GOT3 (cell line): ENCODE measurements around the gene ETDA.
"Not testable (repeated sequence)": the region's sequence is repeated elsewhere in the genome, so short reads cannot be mapped to it uniquely, and the experiment has no call there.

Source experiments
- DNase-seq: peaks from one replicate; lab custom pipeline; 2025; ENCODE audit warnings: mixed read lengths; lab: John Stamatoyannopoulos, UW

The ETDA gene

DNA sequence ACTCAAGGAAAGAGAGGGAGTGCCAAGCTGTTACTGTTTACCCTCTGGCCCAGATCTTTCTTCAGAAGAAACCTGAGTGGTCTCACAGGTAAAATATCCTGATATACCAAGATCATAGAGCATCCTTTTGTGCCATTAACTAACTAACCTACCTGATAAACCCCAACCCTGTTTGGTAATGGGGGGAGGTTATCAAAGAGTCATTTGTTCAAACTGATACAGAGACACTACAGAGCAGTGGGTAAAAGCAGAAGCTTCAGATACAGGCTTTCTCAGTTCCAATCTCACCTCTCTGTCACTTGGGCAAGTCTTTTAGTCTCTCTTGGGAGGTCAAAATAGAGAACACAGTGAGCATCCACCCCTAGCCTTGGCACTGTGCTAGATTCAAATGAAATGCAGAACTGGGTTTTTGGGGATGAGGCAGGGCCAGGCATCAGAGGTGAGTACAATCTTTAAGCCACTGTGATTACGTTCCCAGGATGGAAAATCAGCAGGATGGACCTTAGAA is at the start of gene ETDA:
TSS of gene ETDA (plus strand) at position 51 of the 508 bp plus-strand sequence. CDS start 1,216 bp downstream, outside the sequence.
- DNase-seq = not testable (repeated sequence)

DNA sequence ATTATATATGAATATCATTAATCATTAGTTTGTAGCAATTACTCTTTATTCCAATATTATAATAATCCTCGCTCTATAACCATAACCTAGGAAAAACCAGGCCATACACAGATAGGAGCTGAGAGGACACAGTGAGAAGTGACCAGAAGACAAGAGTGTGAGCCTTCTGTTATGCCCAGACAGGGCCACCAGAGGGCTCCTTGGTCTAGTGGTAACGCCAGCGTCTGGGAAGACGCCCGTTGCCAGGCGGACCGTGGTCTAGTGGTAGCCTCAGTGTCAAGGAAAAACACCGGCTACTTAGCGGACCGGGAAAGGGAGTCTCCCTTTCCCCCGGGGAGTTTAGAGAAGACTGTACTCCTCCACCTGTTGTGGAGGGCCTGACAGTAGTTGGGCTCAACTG is 45.4 kb upstream of the ETDA start:
- not testable (repeated sequence) for DNase-seq

DNA sequence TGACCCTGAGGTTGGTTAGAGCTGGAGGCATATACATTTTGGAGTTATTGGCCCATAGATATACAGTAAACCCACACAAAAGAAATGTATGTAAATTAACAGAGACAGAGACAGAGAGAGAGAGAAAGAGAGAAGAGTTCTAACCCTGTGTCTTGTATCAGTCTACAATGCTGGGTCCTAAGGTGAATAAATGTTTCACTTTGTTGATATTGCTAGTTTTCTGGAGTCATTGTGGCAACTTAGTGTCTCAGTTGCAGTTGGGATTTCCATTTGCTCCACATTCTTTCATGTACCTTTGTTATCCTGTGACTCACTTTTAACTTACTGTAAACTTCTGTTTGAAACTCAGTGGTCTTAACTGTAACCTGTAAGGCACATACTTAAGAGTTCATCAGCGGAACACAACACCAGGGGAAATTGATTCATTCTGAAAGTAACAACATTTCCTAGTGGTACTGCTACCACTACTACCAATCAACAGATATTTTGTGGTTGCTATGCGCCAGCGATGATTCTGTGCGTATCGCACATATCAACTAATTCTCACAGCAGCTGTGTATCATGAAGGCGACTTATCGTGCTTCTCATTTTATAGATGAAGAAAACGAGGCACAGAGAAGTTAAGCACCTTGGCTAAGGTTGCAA is 38.5 kb upstream of the ETDA start:
- no peak for DNase-seq

DNA sequence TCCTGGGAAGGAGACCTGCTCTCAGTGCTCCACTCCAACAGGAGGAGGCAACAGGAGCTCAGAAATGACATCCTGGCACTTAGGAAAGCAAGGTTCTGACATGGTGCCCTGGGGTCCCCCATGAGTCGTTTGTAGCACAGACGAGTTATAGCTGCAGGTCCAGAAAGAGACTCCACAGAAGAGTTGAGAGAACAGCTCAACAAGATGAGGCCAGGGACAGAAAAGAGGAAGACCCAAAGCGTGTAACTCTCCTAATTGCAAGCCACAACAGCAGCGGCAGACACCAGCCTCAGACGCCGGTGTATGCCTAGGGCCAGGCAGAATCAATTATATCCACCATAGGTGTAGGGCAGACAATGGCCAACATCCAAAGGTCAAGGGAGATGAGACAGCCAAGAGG is 5.9 kb upstream of the ETDA start:
- not testable (repeated sequence) for DNase-seq

DNA sequence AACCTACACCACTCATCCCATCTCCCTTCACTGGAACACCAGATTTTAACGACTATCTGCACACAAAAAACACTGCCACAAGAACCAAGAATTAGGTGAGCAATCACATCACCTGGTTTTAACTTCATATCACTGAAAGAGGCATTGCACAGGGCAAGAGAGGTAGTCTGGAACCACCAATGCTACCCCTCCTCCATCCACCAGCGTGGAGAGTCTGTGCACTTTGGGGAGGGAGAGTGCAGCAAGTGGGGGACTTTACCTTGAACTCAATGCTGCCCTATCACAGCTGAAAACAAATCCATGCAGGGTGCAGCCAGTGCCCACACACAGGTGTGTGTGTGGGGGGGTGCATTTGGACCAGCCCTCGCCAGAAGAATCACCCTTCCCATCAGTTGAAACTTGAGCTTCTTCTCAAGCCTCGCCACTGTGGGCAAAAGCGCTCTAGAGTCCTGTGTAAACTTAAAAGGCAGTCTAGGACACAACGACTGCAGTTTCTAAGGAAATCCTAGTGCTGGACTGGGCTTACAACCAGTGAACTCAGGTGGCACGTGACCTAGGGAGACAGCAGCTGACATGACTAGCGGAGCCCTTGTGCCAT is 4.3 kb downstream of the ETDA start:
- DNase-seq = not testable (repeated sequence)

DNA sequence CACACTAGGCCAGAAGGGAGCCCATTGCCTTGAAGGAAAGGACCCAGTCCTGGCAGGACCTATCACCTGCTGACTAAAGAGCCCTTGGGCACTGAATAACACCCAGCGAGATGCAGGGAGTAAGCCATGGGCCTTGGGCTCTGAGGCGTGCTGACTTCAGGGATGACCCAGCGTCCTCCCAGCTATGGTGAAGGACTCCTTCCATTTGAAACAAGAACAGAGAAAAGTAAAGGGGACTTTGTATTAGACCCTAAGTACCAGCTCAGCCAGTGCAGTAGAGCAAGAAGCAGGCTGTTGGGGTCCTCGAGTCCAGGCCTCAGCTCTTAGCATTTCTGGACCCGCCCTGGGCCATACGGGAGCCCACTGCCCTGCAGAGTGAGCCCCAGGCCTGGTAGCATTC is 5.1 kb downstream of the ETDA start:
- DNase-seq = no peak

DNA sequence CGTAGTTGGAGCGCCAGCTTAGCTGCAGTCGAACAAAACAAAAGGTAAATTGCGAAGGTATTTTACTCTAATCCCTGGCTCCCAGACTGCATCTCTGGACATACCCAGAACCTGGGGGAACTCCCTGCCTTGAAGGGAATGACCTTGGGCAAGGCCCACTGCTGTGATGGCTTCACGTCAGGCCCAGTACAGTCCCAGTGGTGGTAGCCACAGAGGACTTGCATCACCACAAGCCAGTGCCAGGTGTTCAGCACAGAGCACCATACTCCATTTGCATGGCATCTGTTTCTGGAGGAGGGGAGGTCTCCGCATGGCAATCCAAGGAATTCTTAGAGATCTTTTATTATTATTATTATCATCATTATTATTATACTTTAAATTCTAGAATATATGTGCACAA is 5.6 kb downstream of the ETDA start:
- no peak for DNase-seq

DNA sequence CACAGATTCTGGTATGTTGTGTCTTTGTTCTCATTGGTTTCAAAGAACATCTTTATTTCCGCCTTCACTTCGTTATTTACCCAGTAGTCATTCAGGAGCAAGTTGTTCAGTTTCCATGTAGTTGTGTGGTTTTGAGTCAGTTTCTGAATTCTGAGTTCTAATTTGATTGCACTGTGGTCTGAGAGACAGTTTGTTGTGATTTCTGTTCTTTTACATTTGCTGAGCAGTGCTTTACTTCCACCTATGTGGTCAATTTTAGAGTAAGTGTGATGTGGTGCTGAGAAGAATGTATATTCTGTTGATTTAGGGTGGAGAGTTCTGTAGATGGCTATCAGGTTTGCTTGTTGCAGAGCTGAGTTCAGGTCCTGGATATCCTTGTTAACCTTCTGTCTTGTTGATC is 9.1 kb downstream of the ETDA start:
- DNase-seq = not testable (repeated sequence)

DNA sequence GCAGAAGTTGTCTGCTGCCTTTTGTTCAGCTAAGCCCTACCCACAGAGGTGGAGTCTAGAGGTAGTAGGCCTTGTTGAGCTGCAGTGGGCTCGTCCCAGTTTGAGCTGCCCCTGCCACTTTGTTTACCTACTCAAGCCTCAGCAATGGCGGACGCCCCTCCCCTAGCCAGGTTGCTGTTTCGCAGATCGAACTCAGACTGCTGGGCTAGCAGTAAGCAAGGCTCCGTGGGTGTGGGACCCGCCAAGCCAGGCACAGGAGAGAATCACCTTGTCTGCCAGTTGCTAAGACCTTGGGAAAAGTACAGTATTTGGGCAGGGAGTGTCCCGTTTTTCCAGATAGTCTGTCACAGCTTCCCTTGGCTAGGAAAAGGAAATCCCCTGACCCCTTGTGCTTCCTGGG is 11.5 kb downstream of the ETDA start:
- not testable (repeated sequence) for DNase-seq

DNA sequence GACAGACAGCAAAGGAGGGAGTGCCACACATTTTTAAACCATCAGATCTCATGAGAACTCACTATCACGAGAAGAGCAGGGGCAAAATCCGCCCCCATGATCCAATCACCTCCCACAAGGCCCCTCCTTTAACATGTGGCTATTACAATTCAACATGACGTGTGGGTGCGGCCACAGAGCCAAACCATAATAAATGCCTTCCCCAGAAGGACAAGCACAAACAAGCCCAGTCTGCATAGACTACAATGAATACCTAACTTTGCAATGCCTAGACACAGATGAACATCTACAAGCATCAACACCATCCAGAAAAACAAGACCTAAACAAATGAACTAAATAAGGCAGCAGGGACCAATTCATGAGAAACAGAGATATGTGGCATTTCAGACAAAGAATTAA is 12.3 kb downstream of the ETDA start:
- DNase-seq = no peak

DNA sequence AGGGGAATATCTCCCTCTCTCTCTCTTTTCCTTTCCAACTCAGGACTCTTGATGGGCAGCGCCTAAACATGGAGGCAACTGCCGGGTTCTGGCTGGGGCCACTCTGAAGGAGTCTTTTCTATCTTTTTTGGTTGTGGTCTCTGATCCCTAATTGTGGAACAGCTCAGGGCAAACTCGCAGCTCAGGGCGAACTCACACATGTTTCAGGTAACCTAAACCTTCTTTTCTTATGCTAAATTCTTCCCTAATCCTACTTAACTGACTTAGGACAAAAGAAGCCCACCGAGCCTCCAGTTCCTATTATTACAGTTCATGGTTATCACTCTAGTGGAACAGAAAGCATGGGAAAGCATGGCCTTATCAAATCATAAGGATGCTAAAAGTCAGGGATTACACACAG is 21.3 kb downstream of the ETDA start:
- no peak for DNase-seq

DNA sequence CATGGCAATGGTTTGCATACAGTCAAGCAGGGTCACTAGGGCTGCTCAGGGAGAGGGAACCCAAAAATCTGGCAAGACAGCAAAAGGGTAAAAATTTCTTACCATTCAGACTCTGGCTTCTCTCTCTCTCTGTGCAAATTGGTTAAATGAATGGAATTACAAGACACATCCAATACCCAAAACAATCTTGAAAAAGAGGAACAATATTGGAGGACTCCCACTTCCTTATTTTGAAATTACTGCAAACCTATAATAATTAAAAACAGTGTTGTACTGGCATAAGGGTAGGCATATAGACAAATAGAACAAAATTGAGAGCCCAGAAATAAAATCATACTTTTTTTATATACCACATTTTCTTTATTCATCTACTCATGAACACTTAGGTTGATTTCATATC is 24.1 kb downstream of the ETDA start:
- DNase-seq = no peak

DNA sequence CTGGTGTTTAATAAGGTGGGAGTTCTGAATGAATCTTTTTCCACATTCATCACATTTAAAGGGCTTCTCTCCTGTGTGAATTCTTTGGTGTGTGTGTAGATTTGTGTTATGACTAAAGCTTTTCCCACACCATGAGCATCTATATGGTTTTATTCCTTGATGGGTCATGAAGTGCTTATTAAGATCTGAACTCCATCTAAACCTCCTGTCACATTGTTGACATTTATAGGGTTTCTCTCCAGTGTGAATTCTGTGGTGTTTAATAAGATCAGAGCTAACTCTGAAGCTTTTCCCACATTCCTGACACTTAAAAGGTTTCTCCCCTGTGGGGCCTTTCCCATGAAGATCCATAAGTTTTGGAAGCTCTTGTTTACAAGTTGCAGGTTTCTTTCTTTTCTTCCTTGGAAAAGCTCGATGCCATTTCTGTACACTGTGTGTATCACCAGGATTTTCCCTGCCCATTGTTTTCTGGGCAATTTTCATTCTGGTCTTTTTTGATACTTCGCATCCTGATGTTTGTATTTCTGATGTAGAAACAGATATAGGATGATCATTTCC is 35.5 kb downstream of the ETDA start:
- DNase-seq = no peak

DNA sequence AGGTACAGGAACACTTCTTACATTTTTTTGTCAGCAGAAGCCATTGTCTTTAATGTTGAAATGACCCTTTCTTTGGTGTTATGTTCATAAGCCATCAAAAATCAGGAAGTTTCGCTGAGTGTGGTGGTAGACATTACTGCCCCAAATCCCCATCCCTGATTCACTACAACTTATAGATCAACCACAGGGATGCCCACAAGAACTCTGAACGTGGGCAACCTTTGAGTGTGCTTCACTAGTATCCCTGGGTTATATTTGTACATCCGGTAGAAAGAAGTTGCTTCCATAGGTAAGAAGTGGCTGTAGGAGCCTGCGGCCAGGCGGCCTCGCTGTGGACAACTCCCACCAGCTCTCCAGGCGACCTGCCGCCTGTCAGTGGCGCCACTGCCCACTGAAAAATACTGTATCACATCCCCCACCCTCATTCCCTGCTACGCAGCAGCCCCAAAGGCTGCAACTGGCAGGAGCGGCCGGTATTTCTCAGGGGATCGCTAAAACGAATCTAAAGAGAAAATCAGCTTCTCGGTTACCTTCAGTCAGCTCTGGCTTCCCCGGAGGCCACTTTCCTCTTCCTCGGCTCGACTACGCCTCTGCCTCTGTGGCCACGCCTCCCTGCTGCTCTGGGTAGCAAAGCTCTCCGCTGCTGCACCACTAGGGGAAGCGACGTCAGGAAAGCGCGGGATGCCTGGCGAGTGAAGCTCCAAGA is 43.5 kb downstream of the ETDA start:
- DNase-seq = no peak

DNA sequence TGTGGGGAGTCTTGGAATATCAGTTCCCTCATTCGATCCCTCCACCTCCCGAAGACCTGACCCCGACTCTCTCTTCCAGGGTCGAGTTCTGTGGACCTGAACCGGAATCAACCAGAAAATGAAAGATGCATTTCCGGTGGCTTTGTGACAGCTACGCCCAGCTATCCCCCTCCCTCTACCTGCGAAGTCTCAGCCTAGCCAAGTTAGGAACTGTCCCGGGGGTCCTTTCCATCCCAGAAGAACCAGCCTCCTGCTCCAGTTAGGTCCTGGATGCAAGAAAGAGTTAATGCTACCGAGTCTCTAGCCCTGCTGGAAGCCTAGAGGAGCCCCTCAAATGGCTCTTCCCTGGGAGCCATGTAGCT is 44.1 kb downstream of the ETDA start:
- no peak for DNase-seq

DNA sequence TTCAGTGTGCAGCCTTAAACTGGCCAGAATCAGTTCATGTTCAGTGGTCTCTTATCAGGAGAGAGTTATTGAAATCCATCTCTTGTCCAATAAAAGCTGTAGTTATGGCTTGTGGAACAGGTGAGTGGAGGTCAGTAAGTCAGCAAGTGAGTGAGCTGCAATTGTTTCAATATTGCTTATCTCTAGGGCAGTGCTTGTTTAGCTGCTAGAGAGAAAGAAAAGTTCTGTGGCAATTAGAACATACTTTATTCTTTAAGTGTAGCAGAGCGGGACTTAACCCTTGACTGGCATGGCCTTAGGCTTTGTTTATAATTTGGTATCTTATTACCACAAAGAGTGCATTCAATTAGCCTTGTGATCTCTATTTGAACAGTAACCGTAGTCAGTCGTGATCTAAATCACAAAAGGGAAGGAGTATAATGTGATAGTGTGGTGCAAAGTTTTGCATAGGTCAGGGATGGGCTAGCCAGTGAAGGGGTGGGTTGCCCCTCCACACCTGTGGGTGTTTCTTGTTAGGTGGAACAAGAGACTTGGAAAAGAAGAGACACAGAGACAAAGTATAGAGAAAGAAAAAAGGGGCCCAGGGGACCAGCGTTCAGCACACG is 50.5 kb downstream of the ETDA start:
- DNase-seq = no peak
